SU-DHL-6 (cell line): Measurements from ENCODE around the gene CDH13.

Experiments used
- CTCF ChIP-seq: fragments of 200-600 bp; sonication (generic); IDR thresholded peaks from one replicate; pipeline ENCODE4 v1.5.1; 2017; ENCODE audit warnings: antibody characterized with exemption, mild to moderate bottlenecking, low read length, moderate library complexity; ENCODE audit not compliant: insufficient read depth, poor library complexity, severe bottlenecking
- EZH2phosphoT487 ChIP-seq: fragments of 200-600 bp; sonication (generic), shearing (Covaris generic); conservative IDR thresholded peaks from 2 replicates; pipeline ENCODE4 v1.6.1; 2018; ENCODE audit warnings: mild to moderate bottlenecking, antibody characterized with exemption, low read length, moderate library complexity, mixed read lengths

GRCh38 chr16:83453977-83454376, 827.2 kb downstream of the CDH13 start:
- TF ChIP-seq CTCF (no peak), EZH2phosphoT487 (no peak)
